GM12878 (cell line): Measurements from ENCODE around the gene CLDN14. TPM values are rescaled to one million over a fixed set of nuclear protein-coding genes. Genes with fewer than 3 reads are reported as not detected.

Experiments
- ATAC-seq: fragments of 200-7000 bp; cut with Tn5 transposase; 3 replicates; pipeline ENCODE4 v1.9.1; 2020; ENCODE audit warnings: mild to moderate bottlenecking, moderate library complexity
- BruUV-seq: library from RNA; stranded (reverse); fragments of 400-500 nt; replicated peaks from 2 replicates; lab custom pipeline; 2021; lab: Mats Ljungman, UMichigan
- CTCF ChIA-PET: fragments of 300-600 bp; sonication (Branson Sonifier 250); formaldehyde crosslinking; extraction: SDS; loops from one replicate; lab custom pipeline; 2021; ENCODE audit warnings: inconsistent platforms; lab: Yijun Ruan, JAX
- POLR2A ChIA-PET: fragments of 350-600 bp; formaldehyde crosslinking; extraction: SDS; loops from one replicate; lab custom pipeline; 2021; ENCODE audit warnings: inconsistent platforms; lab: Charles Lee
- RAD21 ChIA-PET: fragments of 300-600 bp; sonication (Branson Sonifier 250); formaldehyde crosslinking; loops from one replicate; lab custom pipeline; 2023; ENCODE audit warnings: antibody characterized with exemption; ENCODE audit not compliant: unreplicated experiment; lab: Charles Lee
- SMC1A ChIA-PET: fragments of 300-600 bp; sonication (Branson Sonifier 250); formaldehyde crosslinking; loops from one replicate; lab custom pipeline; 2023; ENCODE audit not compliant: unreplicated experiment, uncharacterized antibody; lab: Charles Lee
- DNase-seq: peaks from one replicate; pipeline ENCODE4 v3.0.0-alpha.2; 2011; ENCODE audit warnings: low read depth, low spot score
- FAIRE-seq: peaks from 3 replicates; lab custom pipeline; 2011; peaks lifted over from hg19 to GRCh38; lab: Jason Lieb, UNC
- H2AFZ ChIP-seq: 2 replicates; pipeline ENCODE4 v1.6.0; 2011; ENCODE audit warnings: low read depth, low read length, control low read depth; ENCODE audit not compliant: control insufficient read depth
- H3K27ac ChIP-seq: 2 replicates; pipeline ENCODE4 v1.5.1; 2011; ENCODE audit warnings: control low read depth; ENCODE audit not compliant: control insufficient read depth, insufficient read depth
- H3K27me3 ChIP-seq, 2 experiments: replicated peaks in 1 of 2; 2 replicates each; pipeline versions ENCODE4 v1.6.0 to v1.6.1; 2011; ENCODE audit warnings: low read length in 1 of 2; ENCODE audit not compliant: control insufficient read depth in 2 of 2, insufficient read depth in 2 of 2
- H3K36me3 ChIP-seq, 2 experiments: 2 replicates each; pipeline ENCODE4 v1.5.1; 2011; ENCODE audit warnings: low read length in 1 of 2; ENCODE audit not compliant: control insufficient read depth in 2 of 2, insufficient read depth in 2 of 2
- H3K4me1 ChIP-seq: 2 replicates; pipeline ENCODE4 v1.6.1; 2011; ENCODE audit warnings: mild to moderate bottlenecking, low read length, moderate library complexity, mixed read lengths; ENCODE audit not compliant: control insufficient read depth, insufficient read depth
- H3K4me2 ChIP-seq: 2 replicates; pipeline ENCODE4 v1.6.0; 2011; ENCODE audit warnings: control low read depth; ENCODE audit not compliant: control insufficient read depth, insufficient read depth
- H3K4me3 ChIP-seq: fragments of 200-600 bp; sonication (generic); 2 replicates; pipeline ENCODE4 v1.5.1; 2016
- H3K79me2 ChIP-seq: 2 replicates; pipeline ENCODE4 v1.6.0; 2011; ENCODE audit warnings: low read length; ENCODE audit not compliant: control insufficient read depth, insufficient read depth
- H3K9ac ChIP-seq: 2 replicates; pipeline ENCODE4 v1.8.0; 2011; ENCODE audit warnings: low read length, control low read depth, mixed read lengths; ENCODE audit not compliant: control insufficient read depth, insufficient read depth
- H3K9me3 ChIP-seq: replicated peaks from 3 replicates; pipeline ENCODE4 v1.5.1; 2011; ENCODE audit warnings: mild to moderate bottlenecking, low read length; ENCODE audit not compliant: control insufficient read depth, insufficient read depth
- H4K20me1 ChIP-seq: 2 replicates; pipeline ENCODE4 v1.6.0; 2011; ENCODE audit not compliant: control insufficient read depth, insufficient read depth
- E2F8 ChIP-seq: fragments of 450-650 bp; IDR thresholded peaks from 2 replicates; pipeline ENCODE4 v1.6.1; 2018; ENCODE audit warnings: mild to moderate bottlenecking, low read depth, moderate library complexity; ENCODE audit not compliant: partially characterized antibody
- MEF2B ChIP-seq: fragments of 450-650 bp; IDR thresholded peaks from 2 replicates; pipeline ENCODE4 v1.6.1; 2018; ENCODE audit warnings: mild to moderate bottlenecking, moderate library complexity; ENCODE audit not compliant: partially characterized antibody, poor library complexity, severe bottlenecking
- NBN ChIP-seq: fragments of 450-650 bp; IDR thresholded peaks from 2 replicates; pipeline ENCODE4 v1.6.1; 2016
- SMARCA5 ChIP-seq: fragments of 450-650 bp; IDR thresholded peaks from 2 replicates; pipeline ENCODE4 v1.6.1; 2017; ENCODE audit warnings: mild to moderate bottlenecking
- TBL1XR1 ChIP-seq: IDR thresholded peaks from 2 replicates; pipeline ENCODE4 v1.6.1; 2012; ENCODE audit warnings: low read depth, low read length, improper control_type of control experiment
- ZBED1 ChIP-seq: IDR thresholded peaks from 2 replicates; pipeline ENCODE4 v1.6.1; 2016; ENCODE audit warnings: borderline replicate concordance
- ZNF274 ChIP-seq: IDR thresholded peaks from one replicate; pipeline ENCODE4 v1.8.0; 2011; ENCODE audit not compliant: insufficient read length, insufficient read depth
- ZNF384 ChIP-seq: IDR thresholded peaks from 2 replicates; pipeline ENCODE4 v1.6.1; 2012; ENCODE audit warnings: low read depth, mild to moderate bottlenecking, low read length, improper control_type of control experiment, borderline replicate concordance
- ZNF592 ChIP-seq: fragments of 450-650 bp; IDR thresholded peaks from 2 replicates; pipeline ENCODE4 v1.6.1; 2017; ENCODE audit warnings: mild to moderate bottlenecking, moderate library complexity
- ZNF687 ChIP-seq: fragments of 450-650 bp; IDR thresholded peaks from 2 replicates; pipeline ENCODE4 v1.6.1; 2017; ENCODE audit warnings: mild to moderate bottlenecking, moderate library complexity
- WGBS: methylation state at CpG from one replicate; pipeline ENCODE4 v1.1.6; 2016; ENCODE audit warnings: low lambda C conversion rate; ENCODE audit not compliant: insufficient replicate concordance, insufficient coverage; ENCODE audit errors: missing lambda C conversion rate; 5-methylcytosine and 5-hydroxymethylcytosine counted together
- in situ Hi-C: fragments of 300-500 bp; cut with MboI; formaldehyde crosslinking; loops from 9 replicates; pipeline ENCODE4 v1.14.3; 2018; ENCODE audit warnings: mixed read lengths
- intact Hi-C: fragments of 100-400 bp; cut with micrococcal nuclease; formaldehyde crosslinking; loops from one replicate; pipeline ENCODE4 v1.14.2; 2022; ENCODE audit not compliant: unreplicated experiment
- polyA plus RNA-seq, 11 experiments: library from polyadenylated mRNA; depleted of rRNA in 4 of 11; unstranded in 6 of 11; stranded (reverse) in 5 of 11; fragments of >200 nt; fragmentation: Nextera tagmentation in 4 of 11; fragmentation: Illumina TruSeq in 1 of 11; extraction: Ambion mirVana in 4 of 11; extraction: Trizol in 1 of 11; gene quantifications; 1 replicate in 1 of 11; 2 replicates in 10 of 11; pipeline versions ENCODE4 v1.2.1 to v1.2.3, GENCODE V29; 2011 to 2016; ENCODE audit warnings: inconsistent platforms in 2 of 11, missing spikeins in 2 of 11, low read depth in 1 of 11
- total RNA-seq, 4 experiments: library from RNA; depleted of rRNA in 3 of 4; stranded (reverse); fragments of >200 nt in 3 of 4; fragmentation: Illumina TruSeq in 1 of 4; extraction: Trizol in 1 of 4; gene quantifications; 2 replicates each; pipeline versions ENCODE4 v1.2.1 to v1.2.3, GENCODE V29; 2013 to 2021

The CLDN14 gene
- total and polyA plus RNA-seq, 10 of the 15 experiments (the other 5 are each of a cell fraction or from before 2014, with no cell fraction given): 0.90 to 19.4 (median 6.6) TPM

DNA sequence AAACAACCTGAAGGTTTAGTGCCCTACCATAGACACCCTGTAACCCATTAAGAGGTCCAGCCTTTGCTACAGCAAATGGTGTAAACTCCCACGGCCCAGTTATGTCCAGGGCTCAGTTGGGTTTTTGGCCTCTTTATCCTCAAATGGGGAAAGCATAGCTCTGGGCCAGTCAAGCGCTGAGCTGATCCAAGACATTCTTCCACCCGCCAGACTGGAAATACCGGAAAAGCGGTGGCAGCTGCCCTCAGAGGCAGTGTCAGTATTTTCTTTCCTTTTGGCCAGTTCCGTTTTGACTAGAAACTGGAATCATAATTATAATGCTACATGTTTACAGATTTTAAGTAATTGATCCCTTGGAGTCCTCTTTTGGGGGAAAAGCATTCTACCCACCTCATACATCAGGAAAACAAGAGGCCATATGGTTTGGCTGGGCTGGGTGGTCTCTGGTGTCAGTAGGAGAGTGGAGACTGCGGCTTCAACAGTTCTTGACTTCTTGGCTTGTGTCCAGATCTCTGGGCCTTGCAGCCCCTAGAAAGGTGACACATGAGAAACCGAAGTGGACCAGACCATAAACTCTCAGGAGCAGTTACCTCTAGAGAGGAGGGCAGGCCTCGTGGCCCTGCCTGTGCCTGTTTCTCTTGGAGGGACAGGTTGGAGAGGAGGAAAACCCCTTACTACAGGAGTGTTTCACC lies 30.2 kb upstream of the CLDN14 start (continued):
- TF ChIP-seq ZNF687 (peak; percentile 85; the same call in 1 of the 2 replicates), MEF2B (peak; percentile 61)

- ChIA-PET CTCF (interaction anchor here (1.1 to 5.3 kb wide), 2 partner anchors 9 to 33 kb away, joined by 3 to 30 read pairs; no protein-coding TSS in a partner anchor), POLR2A (interaction anchor here (1.1 to 4.6 kb wide), 3 partner anchors 9 to 30 kb away, joined by 3 to 37 read pairs (median 21); no protein-coding TSS in a partner anchor), RAD21 (interaction anchor here (0.8 to 6.2 kb wide), 6 partner anchors 7 to 32 kb away, joined by 3 to 58 read pairs (median 10); no protein-coding TSS in a partner anchor), SMC1A (interaction anchor here (2.6 to 7.1 kb wide), 2 partner anchors 8 to 32 kb away, joined by 16 to 134 read pairs; no protein-coding TSS in a partner anchor)
- ATAC-seq (no peak), DNase-seq (no peak), FAIRE-seq (no peak)
- H4K20me1 ChIP-seq: no peaks in the 10 kb centered on the region
- in situ Hi-C loops: loop anchor here (25.0 kb wide), 1 partner anchor 1728 kb away; no protein-coding TSS in a partner anchor
- no peak overlapping the region for H3K4me2 ChIP-seq
- H3K4me1 ChIP-seq: peaks cover 74% of the 10 kb centered on the region
- no peak overlapping the region for H3K9ac ChIP-seq
- H2AFZ ChIP-seq: no peak overlapping the region
- WGBS: over 99% methylated on average over 9 of the region's 9 CpGs
- H3K27me3 ChIP-seq: no peaks in the 10 kb centered on the region
- H3K27ac ChIP-seq: no peak overlapping the region
- H3K4me3 ChIP-seq: no peak overlapping the region
- peaks cover 0 to 3% of the 10 kb centered on the region in 2 experiments; a peak in 1 of 4 replicates for H3K36me3 ChIP-seq
- intact Hi-C loops: no loop called here
- H3K9me3 ChIP-seq: no peaks in the 10 kb centered on the region; the same call in 1 of the 3 replicates
- BruUV-seq: no TSS peak
- H3K79me2 ChIP-seq: no peaks in the 10 kb centered on the region
- TF ChIP-seq ZNF274 (no peak), SMARCA5 (no peak), ZNF592 (no peak), NBN (no peak), TBL1XR1 (no peak), ZBED1 (no peak), E2F8 (no peak), ZNF384 (no peak)
Observed at GRCh38 chr21:36508948-36509347, 29.0 kb upstream of the CLDN14 start.
